Measurements from ENCODE around the gene STUB1.

GRCh38 chr16:651844-652243 lies 28.4 kb upstream of the STUB1 start:
- TF ChIP-seq YY1 (IDR thresholded peaks at IDR 0.05; ENCODE audit: insufficient read depth, insufficient read length), result no peak
- no peak for TF ChIP-seq SUZ12 (IDR thresholded peaks at IDR 0.05; ENCODE audit: extremely low read depth, insufficient read depth, insufficient read length)
- no peak for TF ChIP-seq ZNF274 (IDR thresholded peaks at IDR 0.05; ENCODE audit: low read depth, low read length)

All from NT2/D1 (cell line).